Measurements from ENCODE around the gene PIP4K2C.
A peak's percentile ranks its signal among the peaks of the same experiment; 100 is the strongest.
"Not testable (repeated sequence)": the region's sequence is repeated elsewhere in the genome, so short reads cannot be mapped to it uniquely, and the experiment has no call there.

The PIP4K2C gene

GRCh38 chr12:57609781-57610553, 19.0 kb downstream of the PIP4K2C start:
- no peak for DNase-seq (ENCODE audit: low read depth, low spot score)

- no peak for DNase-seq (ENCODE audit: low read depth, low spot score)
These were observed 19.6 kb downstream of the PIP4K2C start for GRCh38 chr12:57610554-57611107.

- DNase-seq (ENCODE audit: low read depth, low spot score): peak; percentile 64
These were observed 20.3 kb downstream of the PIP4K2C start, which contains the start of gene ARHGEF25 for GRCh38 chr12:57611108-57611826. Gene ARHGEF25, plus strand, starts transcription at chr12:57611435. Its CDS starts 460 bp downstream, at chr12:57611895.

GRCh38 chr12:57611827-57612710, 21.1 kb downstream of the PIP4K2C start:
- no peak for DNase-seq (ENCODE audit: low read depth, low spot score)

GRCh38 chr12:57612711-57613426, 21.9 kb downstream of the PIP4K2C start:
- DNase-seq (ENCODE audit: low read depth, low spot score): no peak

GRCh38 chr12:57613427-57614109, 22.6 kb downstream of the PIP4K2C start:
- no peak for DNase-seq (ENCODE audit: low read depth, low spot score)

- peak; percentile 87 for DNase-seq (ENCODE audit: low read depth, low spot score)
These were observed 23.4 kb downstream of the PIP4K2C start for GRCh38 chr12:57614178-57614947.

GRCh38 chr12:57614948-57615500, 24.0 kb downstream of the PIP4K2C start:
- DNase-seq (ENCODE audit: low read depth, low spot score): no peak

- no peak for DNase-seq (ENCODE audit: low read depth, low spot score)
These were observed 24.6 kb downstream of the PIP4K2C start for GRCh38 chr12:57615637-57616036.

GRCh38 chr12:57616383-57617101, 25.6 kb downstream of the PIP4K2C start:
- DNase-seq (ENCODE audit: low read depth, low spot score): no peak

GRCh38 chr12:57617942-57618341, 26.9 kb downstream of the PIP4K2C start:
- DNase-seq (ENCODE audit: low read depth, low spot score): no peak

GRCh38 chr12:57618431-57618830, 27.4 kb downstream of the PIP4K2C start:
- not testable (repeated sequence) for DNase-seq (ENCODE audit: low read depth, low spot score)

GRCh38 chr12:57618966-57619433, 28.0 kb downstream of the PIP4K2C start:
- DNase-seq (ENCODE audit: low read depth, low spot score): no peak

- DNase-seq (ENCODE audit: low read depth, low spot score): peak; percentile 64
These were observed 28.6 kb downstream of the PIP4K2C start for GRCh38 chr12:57619434-57620244.

GRCh38 chr12:57620245-57620935, 29.4 kb downstream of the PIP4K2C start:
- no peak for DNase-seq (ENCODE audit: low read depth, low spot score)

- no peak for DNase-seq (ENCODE audit: low read depth, low spot score)
These were observed 30.0 kb downstream of the PIP4K2C start for GRCh38 chr12:57620936-57621496.
